PFSK-1 (cell line): Measurements from ENCODE around the gene LYPD8.

Experiments
- FOXP2 ChIP-seq: optimal IDR thresholded peaks from 2 replicates; pipeline ENCODE3; 2011; ENCODE audit warnings: borderline replicate concordance, control low read depth, inconsistent platforms; ENCODE audit not compliant: insufficient read depth; ENCODE audit errors: extremely low read length, extremely low read depth
- POLR2AphosphoS5 ChIP-seq: IDR thresholded peaks from 2 replicates; pipeline ENCODE4 v1.6.1; 2012; ENCODE audit warnings: low read depth, mild to moderate bottlenecking, control low read depth, low read length, moderate library complexity
- REST ChIP-seq, 2 experiments: IDR thresholded peaks; 2 replicates each; pipeline versions ENCODE4 v1.6.1 to v1.8.0; 2011 to 2012; ENCODE audit warnings: low read depth in 2 of 2, low read length in 2 of 2, control low read depth in 1 of 2, inconsistent platforms in 1 of 2, mild to moderate bottlenecking in 1 of 2, moderate library complexity in 1 of 2; ENCODE audit not compliant: insufficient read depth in 1 of 2
- TAF1 ChIP-seq: IDR thresholded peaks from 2 replicates; pipeline ENCODE4 v1.6.1; 2012; ENCODE audit warnings: low read length, control low read depth, borderline replicate concordance; ENCODE audit not compliant: insufficient read depth

- TF ChIP-seq POLR2AphosphoS5: no peak
- no peak for TF ChIP-seq REST (IDR thresholded peaks at IDR 0.05; ENCODE audit: insufficient read depth in 1 of 2, low read depth in 2 of 2, low read length in 2 of 2)
- TF ChIP-seq TAF1: no peak
- TF ChIP-seq FOXP2: no peak
Observed at GRCh38 chr1:248775441-248775840, 19.9 kb upstream of the LYPD8 start.
